Small intestine (tissue), 7 donors: Measurements from ENCODE around the gene RAPGEF2. TPM values are rescaled to one million over a fixed set of nuclear protein-coding genes. Genes with fewer than 3 reads are reported as not detected.
"Not testable (repeated sequence)": the region's sequence is repeated elsewhere in the genome, so short reads cannot be mapped to it uniquely, and the experiment has no call there.

Experiments
- DNase-seq, 2 donors: peaks; one replicate each; pipeline versions ENCODE4 v3.0.0 to v3.0.0-alpha.2; 2013
- FAIRE-seq: peaks from 2 replicates; lab custom pipeline; 2012; peaks lifted over from hg19 to GRCh38; lab: Jason Lieb, UNC
- H3K27ac ChIP-seq, 3 donors: one replicate each; pipeline ENCODE4 v1.5.1; 2013; ENCODE audit warnings: low read length in 2 of 3, mild to moderate bottlenecking in 2 of 3, control low read depth in 1 of 3, inconsistent platforms in 1 of 3, low read depth in 1 of 3, moderate library complexity in 1 of 3
- H3K27me3 ChIP-seq, 3 donors: one replicate each; pipeline ENCODE4 v1.6.1; 2013; ENCODE audit warnings: low read length in 3 of 3, inconsistent platforms in 1 of 3; ENCODE audit not compliant: control insufficient read depth in 3 of 3, insufficient read depth in 3 of 3
- H3K36me3 ChIP-seq, 3 donors: one replicate each; pipeline ENCODE4 v1.6.1; 2013; ENCODE audit warnings: low read length in 3 of 3, inconsistent platforms in 1 of 3, low read depth in 1 of 3, mild to moderate bottlenecking in 1 of 3, moderate library complexity in 1 of 3; ENCODE audit not compliant: control insufficient read depth in 3 of 3, insufficient read depth in 2 of 3
- H3K4me1 ChIP-seq, 3 donors: one replicate each; pipeline ENCODE4 v1.6.1; 2013; ENCODE audit warnings: low read length in 2 of 3, inconsistent platforms in 1 of 3, low read depth in 1 of 3, mild to moderate bottlenecking in 1 of 3, moderate library complexity in 1 of 3; ENCODE audit not compliant: control insufficient read depth in 3 of 3, insufficient read depth in 2 of 3
- H3K4me3 ChIP-seq, 3 donors: one replicate each; pipeline ENCODE4 v1.5.1; 2013; ENCODE audit warnings: low read length in 3 of 3, control low read depth in 1 of 3, inconsistent platforms in 1 of 3, low read depth in 1 of 3, mild to moderate bottlenecking in 1 of 3, moderate library complexity in 1 of 3
- H3K9me3 ChIP-seq, 2 donors: one replicate each; pipeline ENCODE4 v1.6.1; 2013; ENCODE audit warnings: low read depth in 1 of 2, low read length in 1 of 2; ENCODE audit not compliant: control insufficient read depth in 2 of 2, insufficient read depth in 1 of 2
- WGBS, 3 donors: extraction: QIAGEN DNeasy Blood & Tissue Kit; methylation state at CpG; one replicate each; pipeline ENCODE4 v1.1.7; 2013; 5-methylcytosine and 5-hydroxymethylcytosine counted together
- polyA plus RNA-seq, 4 donors: library from polyadenylated mRNA; stranded (reverse) in 3 of 4; unstranded in 1 of 4; fragments of 200-250 nt in 3 of 4; fragments of 120-200 nt in 1 of 4; gene quantifications; one replicate each; pipeline versions ENCODE4 v1.2.1 to v1.2.3, GENCODE V29; 2013
- donor health status: healthy with polysubstance abuse.
- donor health status: control.
- donor health status: control.
- donor health status: Bipolar disorder and iron deficiency.
- donor health status: healthy.

RAPGEF2 gene
- polyA plus RNA-seq, 4 donors = 7.6 to 49.5 (median 11.8) TPM

DNA sequence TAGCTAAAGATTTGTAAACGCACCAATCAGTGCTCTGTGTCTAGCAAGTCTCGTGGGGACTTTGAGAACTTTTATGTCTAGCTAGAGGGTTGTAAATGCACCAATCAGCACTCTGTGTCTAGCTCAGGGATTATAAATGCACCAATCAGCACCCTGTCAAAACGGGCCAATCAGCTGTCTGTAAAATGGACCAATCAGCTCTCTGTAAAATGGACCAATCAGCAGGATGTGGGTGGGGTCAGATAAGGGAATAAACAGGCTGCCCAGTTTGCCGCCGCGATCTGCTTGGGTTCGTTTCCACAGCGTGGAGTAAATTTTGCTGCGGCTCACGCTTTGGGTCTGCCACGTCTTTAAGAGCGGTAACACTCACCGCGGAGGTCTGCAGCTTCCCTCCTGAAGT is 148.7 kb downstream of the RAPGEF2 start:
- H3K4me1 ChIP-seq, H3K27me3 ChIP-seq, FAIRE-seq, H3K4me3 ChIP-seq, DNase-seq: not testable (repeated sequence)
- peaks cover 0 to 20% (median 0%) of the 10 kb centered on the region in 3 donors for H3K36me3 ChIP-seq
- peak overlapping the region in 1 of 3 donors; percentile 72 for H3K27ac ChIP-seq
- peaks cover 0 to 12% of the 10 kb centered on the region in 2 donors for H3K9me3 ChIP-seq
- 89 to 98% (median 91%) methylated on average over 14 of the region's 14 CpGs for WGBS, 3 donors

- H3K4me3 ChIP-seq = no peak overlapping the region
- H3K36me3 ChIP-seq = peaks cover 0 to 20% (median 0%) of the 10 kb centered on the region in 3 donors
- no peaks in the 10 kb centered on the region for H3K4me1 ChIP-seq
- FAIRE-seq = no peak
- H3K27ac ChIP-seq = no peak overlapping the region
- H3K9me3 ChIP-seq = peaks cover 0 to 15% of the 10 kb centered on the region in 2 donors
- DNase-seq = no peak
- H3K27me3 ChIP-seq = no peaks in the 10 kb centered on the region
- 52 to 89% (median 66%) methylated on average over 4 of the region's 4 CpGs for WGBS, 3 donors
These were observed 149.6 kb downstream of the RAPGEF2 start for GRCh38 chr4:159252491-159252890.

GRCh38 chr4:159256037-159256436 is 153.2 kb downstream of the RAPGEF2 start:
- no peaks in the 10 kb centered on the region for H3K27me3 ChIP-seq
- 94 to 98% (median 94%) methylated on average over 2 of the region's 2 CpGs for WGBS, 3 donors
- DNase-seq = no peak
- peaks cover 0 to 10% of the 10 kb centered on the region in 2 donors for H3K9me3 ChIP-seq
- no peak for FAIRE-seq
- no peak overlapping the region for H3K4me3 ChIP-seq
- H3K4me1 ChIP-seq = no peaks in the 10 kb centered on the region
- no peak overlapping the region for H3K27ac ChIP-seq
- H3K36me3 ChIP-seq = peaks cover 0 to 17% (median 0%) of the 10 kb centered on the region in 3 donors

DNA sequence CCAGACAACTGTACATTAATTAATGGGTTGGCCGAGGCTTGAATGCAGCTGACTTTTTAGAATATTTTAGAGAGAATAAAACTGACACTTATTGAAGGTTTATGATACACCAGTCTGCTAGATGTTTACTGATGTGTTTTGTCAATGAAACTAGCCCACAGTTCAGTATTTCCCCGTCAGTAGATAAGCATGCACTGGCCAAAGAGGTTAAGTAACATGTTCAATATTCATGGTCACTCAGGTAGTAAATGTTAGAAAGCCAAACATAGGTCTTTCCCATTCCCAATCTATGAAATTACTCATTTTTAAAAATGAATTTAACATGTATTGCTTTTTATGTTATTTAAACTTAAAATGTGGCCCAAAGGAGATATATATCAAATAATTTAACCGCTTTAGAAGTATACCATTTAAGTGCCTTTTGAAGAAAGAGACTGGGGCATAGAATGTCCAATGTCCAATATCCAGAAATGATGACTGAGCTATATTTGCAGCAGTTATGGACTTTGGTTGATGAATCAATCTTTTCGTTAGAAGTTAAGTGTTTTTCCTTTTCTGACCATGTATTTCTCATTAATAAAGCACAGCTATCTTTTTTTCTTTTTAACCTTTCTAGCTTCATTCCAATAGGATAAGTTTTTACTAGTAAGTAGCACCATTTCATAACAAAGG is 156.1 kb downstream of the RAPGEF2 start:
- H3K4me3 ChIP-seq = no peak overlapping the region
- H3K36me3 ChIP-seq = peaks cover 0 to 11% (median 0%) of the 10 kb centered on the region in 3 donors
- no peaks in the 10 kb centered on the region for H3K27me3 ChIP-seq
- H3K9me3 ChIP-seq = peaks cover 0 to 3% of the 10 kb centered on the region in 2 donors
- DNase-seq (peak; percentile 44 to 46), FAIRE-seq (peak; percentile 41)
- WGBS, 3 donors = 66 to 85% (median 73%) methylated on average over 4 of the region's 4 CpGs
- H3K4me1 ChIP-seq = no peaks in the 10 kb centered on the region
- peak overlapping the region in 1 of 3 donors; percentile 21 for H3K27ac ChIP-seq

DNA sequence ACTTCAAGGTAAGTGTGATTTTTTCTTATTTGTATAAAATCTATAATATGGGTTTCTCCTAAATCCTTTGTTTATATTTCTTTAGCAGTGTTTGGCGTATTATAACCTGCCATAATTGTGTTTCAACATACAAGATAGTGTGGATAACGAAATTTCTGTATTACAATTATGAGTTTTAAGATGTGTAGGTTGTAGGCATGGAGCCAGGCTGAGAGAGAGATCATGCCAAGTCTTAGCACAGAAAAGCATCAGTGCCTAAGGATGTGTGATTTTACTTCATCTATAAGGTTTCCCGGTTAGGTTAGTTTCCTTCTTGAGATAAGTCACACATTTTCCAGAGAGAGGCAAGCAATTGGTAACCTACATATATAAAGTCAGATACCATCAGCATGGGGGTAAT is 161.2 kb downstream of the RAPGEF2 start:
- no peaks in the 10 kb centered on the region for H3K9me3 ChIP-seq
- DNase-seq (no peak), FAIRE-seq (no peak)
- WGBS, 3 donors = 89 to 94% (median 93%) methylated on average over 3 of the region's 3 CpGs
- no peaks in the 10 kb centered on the region for H3K27me3 ChIP-seq
- no peak overlapping the region for H3K27ac ChIP-seq
- peaks cover 0 to 8% (median 0%) of the 10 kb centered on the region in 3 donors for H3K36me3 ChIP-seq
- no peaks in the 10 kb centered on the region for H3K4me1 ChIP-seq
- H3K4me3 ChIP-seq = no peak overlapping the region

- FAIRE-seq (no peak), DNase-seq (no peak)
- Histone ChIP-seq H3K4me3 (no peak overlapping the region), H3K9me3 (no peaks in the 10 kb centered on the region), H3K36me3 (peaks cover 0 to 2% (median 2%) of the 10 kb centered on the region in 3 donors), H3K27me3 (no peaks in the 10 kb centered on the region), H3K4me1 (no peaks in the 10 kb centered on the region), H3K27ac (peak overlapping the region in 1 of 3 donors; percentile 31)
- WGBS, 3 donors = 51 to 85% (median 77%) methylated on average over 5 of the region's 5 CpGs
These were observed 164.3 kb downstream of the RAPGEF2 start for GRCh38 chr4:159266981-159267868.

DNA sequence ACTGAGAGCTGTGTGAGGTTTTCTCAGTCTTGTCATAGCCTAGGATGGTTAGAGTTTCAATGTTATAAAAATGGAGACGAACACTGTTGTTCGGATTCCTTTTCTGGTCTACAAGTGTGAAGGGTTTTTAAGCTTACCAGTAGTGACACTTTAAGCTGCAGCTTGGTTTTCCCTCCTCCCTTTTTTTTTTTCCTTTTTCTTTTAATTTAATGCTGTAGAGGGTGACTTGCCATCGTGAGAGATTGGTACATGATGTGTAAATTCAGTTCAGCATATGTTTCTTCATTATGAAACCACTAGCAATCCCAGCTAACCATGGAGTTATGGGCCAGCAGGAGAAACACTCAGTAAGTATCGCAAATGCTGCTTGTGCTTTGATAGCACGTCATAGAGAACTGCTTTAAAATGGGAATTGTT is 165.0 kb downstream of the RAPGEF2 start:
- 76 to 95% (median 79%) methylated on average over 5 of the region's 5 CpGs for WGBS, 3 donors
- peaks cover 0 to under 1% (median 0%) of the 10 kb centered on the region in 3 donors for H3K4me1 ChIP-seq
- peak overlapping the region in 1 of 3 donors; percentile 31 for H3K27ac ChIP-seq
- no peak for DNase-seq
- H3K27me3 ChIP-seq = no peaks in the 10 kb centered on the region
- H3K9me3 ChIP-seq = no peaks in the 10 kb centered on the region
- peaks cover 0 to 2% (median 2%) of the 10 kb centered on the region in 3 donors for H3K36me3 ChIP-seq
- no peak overlapping the region for H3K4me3 ChIP-seq
- FAIRE-seq = no peak

- WGBS, 3 donors = 83 to 95% (median 85%) methylated on average over 4 of the region's 4 CpGs
- FAIRE-seq (no peak), DNase-seq (no peak)
- no peaks in the 10 kb centered on the region for H3K27me3 ChIP-seq
- H3K4me3 ChIP-seq = no peak overlapping the region
- H3K27ac ChIP-seq = no peak overlapping the region
- no peaks in the 10 kb centered on the region for H3K9me3 ChIP-seq
- H3K36me3 ChIP-seq = peaks cover 0 to 2% (median 2%) of the 10 kb centered on the region in 3 donors
- peaks cover 0 to 4% (median under 1%) of the 10 kb centered on the region in 3 donors for H3K4me1 ChIP-seq
These were observed 165.7 kb downstream of the RAPGEF2 start for GRCh38 chr4:159268607-159269006.
